Bronchus fibroblast of lung (primary cell): ENCODE data around the gene OR1A1. TPM values are rescaled to one million over a fixed set of nuclear protein-coding genes. Genes with fewer than 3 reads are reported as not detected.

Experiments
- total RNA-seq: library from RNA; depleted of rRNA; stranded (reverse); fragments of >200 nt; gene quantifications from 2 replicates; pipeline ENCODE4 v1.2.3, GENCODE V29; 2015

OR1A1 gene
- not detected in 2 replicates for total RNA-seq

GRCh38 chr17:3207367-3207766, at the start of gene OR1A1:
Gene OR1A1, plus strand, starts transcription at chr17:3207667. Its CDS starts 7,954 bp downstream, at chr17:3215621.

DNA sequence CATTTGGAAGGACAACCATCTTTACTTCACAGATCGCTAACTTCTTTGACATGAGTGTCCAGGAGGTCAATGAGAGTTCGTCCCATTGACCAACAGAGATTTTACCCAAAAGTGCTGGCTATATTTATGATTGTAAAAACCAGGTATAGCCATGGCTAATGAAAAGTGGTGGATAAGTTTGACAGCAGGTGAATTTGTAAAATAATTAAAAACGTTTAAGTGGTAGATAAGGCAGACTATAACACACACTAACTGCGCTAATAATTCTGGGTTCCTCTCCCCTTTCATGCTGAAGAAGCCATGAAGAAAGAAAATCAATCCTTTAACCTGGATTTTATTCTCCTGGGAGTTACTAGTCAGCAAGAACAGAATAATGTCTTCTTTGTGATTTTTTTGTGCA, 10.2 kb upstream of the OR1A1 start, which contains the start of gene OR1A2:
OR1A2 (plus strand) TSS at position 301 of the 400 bp plus-strand sequence; CDS start at position 301, 0 bp downstream.

Other genes with a start within 250 kb of the OR1A1 start
- not detected in 2 replicates for gene OR1D5, start 144.1 kb upstream of the OR1A1 start, total RNA-seq
- not detected in 2 replicates for gene OR1D2, start 103.2 kb upstream of the OR1A1 start, total RNA-seq
- gene OR1G1, start 80.1 kb upstream of the OR1A1 start, total RNA-seq = not detected in 2 replicates
- not detected in 2 replicates for gene OR1A2, start 10.1 kb upstream of the OR1A1 start, total RNA-seq
- gene OR3A1, start 90.7 kb downstream of the OR1A1 start, total RNA-seq = not detected in 2 replicates
- gene OR3A2, start 178.6 kb downstream of the OR1A1 start, total RNA-seq = not detected in 2 replicates
- not detected in 2 replicates for gene OR1E1, start 190.7 kb downstream of the OR1A1 start, total RNA-seq
- not detected in 2 replicates for gene OR3A3, start 203.7 kb downstream of the OR1A1 start, total RNA-seq
- not detected in 2 replicates for gene OR1E2, start 226.2 kb downstream of the OR1A1 start, total RNA-seq